Measurements from ENCODE around the gene CSF2.
"Not testable (repeated sequence)": the region's sequence is repeated elsewhere in the genome, so short reads cannot be mapped to it uniquely, and the experiment has no call there.

Gene CSF2

DNA sequence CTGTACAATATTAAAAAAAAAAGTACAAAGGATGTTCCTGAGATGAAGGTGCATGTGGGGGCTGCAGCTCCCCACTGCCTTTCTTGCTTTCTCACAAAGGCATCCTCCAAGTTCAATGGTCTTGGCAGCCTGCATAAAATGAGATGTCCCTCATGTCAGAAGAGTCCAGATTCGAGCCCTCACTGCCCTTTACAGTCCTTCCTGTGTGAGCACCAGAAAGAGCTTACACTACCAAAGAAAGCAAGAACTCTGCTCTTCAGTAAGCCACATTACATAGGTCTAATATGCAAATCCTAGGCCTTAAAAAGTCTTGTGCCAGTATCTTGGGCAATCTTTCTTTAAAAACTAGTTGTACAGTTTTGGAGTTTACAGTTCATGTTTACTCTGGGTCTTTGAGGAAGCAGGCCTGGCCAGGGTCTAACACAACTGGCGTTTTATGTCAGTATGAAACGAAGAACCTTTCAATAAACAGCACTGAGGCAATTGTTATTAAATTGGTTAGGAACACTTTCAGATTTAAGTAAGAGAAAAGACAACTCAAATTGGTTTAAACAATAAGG is 36.0 kb downstream of the CSF2 start:
- Mint-ChIP-seq H3K27ac (no peak overlapping the region), H3K27me3 (no peaks in the 10 kb centered on the region), H3K36me3 (peaks cover 5 to 7% of the 10 kb centered on the region in 2 donors), H3K4me1 (peaks cover 31 to 60% of the 10 kb centered on the region in 2 donors), H3K4me3 (no peak overlapping the region), H3K9me3 (no peaks in the 10 kb centered on the region)
- peak in 1 of 2 donors; percentile 41 for ATAC-seq (replicated peaks)
- DNase-seq = no peak

DNA sequence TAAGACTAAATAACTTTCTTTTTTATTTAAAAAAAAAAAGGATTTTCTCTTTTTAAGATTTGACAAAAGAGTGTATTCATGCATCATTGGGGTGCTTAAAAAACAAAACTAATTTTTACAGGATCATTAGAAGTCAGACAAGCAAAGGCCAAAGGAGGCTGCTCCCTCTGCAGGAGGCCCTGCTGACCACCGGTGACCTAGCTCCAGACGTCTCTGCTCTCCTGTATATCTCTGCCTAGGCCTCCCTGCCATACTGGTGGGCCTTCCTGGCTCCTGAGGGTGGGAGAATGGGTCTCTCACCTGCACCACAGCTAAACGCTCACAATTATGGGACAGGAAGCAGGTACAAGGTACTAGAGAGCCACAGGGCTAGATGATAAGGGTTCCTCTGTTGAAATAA is 36.6 kb downstream of the CSF2 start:
- H3K27me3 Mint-ChIP-seq = no peaks in the 10 kb centered on the region
- no peak for DNase-seq
- ATAC-seq (replicated peaks) = no peak
- no peak overlapping the region for H3K27ac Mint-ChIP-seq
- peaks cover 31 to 58% of the 10 kb centered on the region in 2 donors for H3K4me1 Mint-ChIP-seq
- H3K4me3 Mint-ChIP-seq = no peak overlapping the region
- no peaks in the 10 kb centered on the region for H3K9me3 Mint-ChIP-seq
- peaks cover 5 to 7% of the 10 kb centered on the region in 2 donors for H3K36me3 Mint-ChIP-seq

DNA sequence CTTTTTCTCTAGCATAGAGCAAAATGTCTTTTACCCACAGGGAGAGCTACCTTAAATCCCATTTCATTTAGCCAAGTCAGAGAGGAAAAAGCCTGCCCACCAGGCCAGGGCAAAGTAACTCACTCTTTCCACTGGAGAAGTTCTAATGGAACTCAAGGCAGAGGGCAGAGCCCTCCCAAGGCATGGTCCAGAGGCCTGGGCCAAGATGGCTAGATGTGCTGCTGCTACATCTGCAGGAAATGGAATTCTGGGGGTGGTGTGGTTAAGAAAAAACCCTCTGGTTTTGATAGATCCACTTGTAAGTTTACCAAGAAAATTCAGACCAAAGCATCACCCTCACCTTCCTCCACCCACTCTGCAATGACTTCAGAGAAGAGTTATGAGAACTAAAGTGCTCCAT is 37.3 kb downstream of the CSF2 start:
- DNase-seq (no peak), ATAC-seq (replicated peaks) (no peak)
- H3K27me3 Mint-ChIP-seq = no peaks in the 10 kb centered on the region
- H3K4me1 Mint-ChIP-seq = peaks cover 31 to 58% of the 10 kb centered on the region in 2 donors
- H3K36me3 Mint-ChIP-seq = peaks cover 5 to 7% of the 10 kb centered on the region in 2 donors
- H3K9me3 Mint-ChIP-seq = no peaks in the 10 kb centered on the region
- no peak overlapping the region for H3K4me3 Mint-ChIP-seq
- peak overlapping the region; percentile 52 for H3K27ac Mint-ChIP-seq

DNA sequence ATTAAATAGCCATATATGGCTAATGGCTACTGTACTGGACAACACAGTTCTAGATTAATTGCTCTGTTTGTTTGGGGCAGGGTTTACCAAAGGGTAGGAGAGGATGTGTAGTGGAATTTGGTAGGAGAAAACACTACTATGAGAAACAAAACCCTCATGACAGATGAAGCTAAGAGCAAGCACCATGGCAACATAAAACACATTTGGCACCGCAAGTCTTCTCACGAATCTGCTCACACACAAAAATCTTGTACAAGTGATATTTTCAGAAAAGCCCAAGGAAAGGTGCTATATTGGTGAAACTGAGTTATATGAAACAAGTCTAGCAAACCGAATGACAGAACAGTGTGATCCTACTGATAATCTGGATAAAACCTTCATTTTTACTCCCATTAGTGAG is 38.5 kb downstream of the CSF2 start:
- Mint-ChIP-seq H3K27ac (no peak overlapping the region), H3K27me3 (no peaks in the 10 kb centered on the region), H3K9me3 (no peaks in the 10 kb centered on the region), H3K4me1 (peaks cover 32 to 52% of the 10 kb centered on the region in 2 donors), H3K36me3 (peaks cover 5 to 7% of the 10 kb centered on the region in 2 donors), H3K4me3 (no peak overlapping the region)
- DNase-seq (no peak), ATAC-seq (replicated peaks) (no peak)

DNA sequence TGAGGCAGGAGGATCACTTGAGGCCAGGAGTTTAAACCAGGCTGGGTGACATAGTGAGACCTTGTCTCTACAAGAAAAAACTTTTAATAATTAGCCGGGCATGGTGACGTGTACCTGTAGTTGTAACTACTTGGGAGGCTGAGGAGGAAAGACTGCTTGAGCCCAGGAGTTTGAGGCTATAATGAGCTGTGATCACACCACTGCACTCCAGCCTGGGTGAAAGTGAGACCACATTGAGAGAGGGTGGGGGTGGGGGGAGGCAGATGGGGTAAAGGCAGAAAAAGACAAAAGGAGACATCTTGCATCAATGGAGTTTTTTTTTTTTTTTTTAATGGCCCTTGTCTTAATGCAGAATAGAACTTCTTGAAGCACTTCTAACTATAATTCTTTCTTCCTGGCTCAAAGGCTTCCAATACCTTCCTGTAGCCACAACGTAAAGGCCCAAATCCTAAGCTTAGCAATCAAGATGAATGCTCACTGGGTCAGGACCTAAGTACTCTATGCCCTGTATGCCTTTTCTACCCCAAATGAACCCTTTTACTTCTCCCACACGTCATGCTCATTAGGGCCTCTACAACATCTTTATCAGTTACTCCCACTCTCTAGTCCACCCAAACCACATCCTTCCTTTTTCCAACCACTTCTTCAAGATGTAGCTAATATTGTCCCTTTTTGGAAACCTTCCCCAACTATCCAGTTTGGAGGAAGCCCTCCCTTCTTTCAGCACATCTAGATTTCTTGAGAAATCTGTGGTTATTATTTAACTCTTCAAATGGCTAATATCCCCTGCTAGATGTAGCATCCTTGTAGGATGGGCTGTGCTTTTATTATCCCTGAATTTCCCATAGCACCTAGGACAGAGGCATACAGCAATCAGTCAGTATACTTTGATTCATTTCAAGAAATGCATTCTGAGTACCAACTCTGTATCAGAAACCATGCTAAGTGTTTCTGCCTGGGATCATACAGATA is 40.8 kb downstream of the CSF2 start:
- no peaks in the 10 kb centered on the region for H3K27me3 Mint-ChIP-seq
- H3K9me3 Mint-ChIP-seq = no peaks in the 10 kb centered on the region
- DNase-seq = peak; percentile 7
- H3K27ac Mint-ChIP-seq = peak overlapping the region; percentile 11
- ATAC-seq (replicated peaks) = peak; percentile 76 to 86
- peaks cover 5 to 7% of the 10 kb centered on the region in 2 donors for H3K36me3 Mint-ChIP-seq
- no peak overlapping the region for H3K4me3 Mint-ChIP-seq
- peaks cover 31 to 43% of the 10 kb centered on the region in 2 donors for H3K4me1 Mint-ChIP-seq

DNA sequence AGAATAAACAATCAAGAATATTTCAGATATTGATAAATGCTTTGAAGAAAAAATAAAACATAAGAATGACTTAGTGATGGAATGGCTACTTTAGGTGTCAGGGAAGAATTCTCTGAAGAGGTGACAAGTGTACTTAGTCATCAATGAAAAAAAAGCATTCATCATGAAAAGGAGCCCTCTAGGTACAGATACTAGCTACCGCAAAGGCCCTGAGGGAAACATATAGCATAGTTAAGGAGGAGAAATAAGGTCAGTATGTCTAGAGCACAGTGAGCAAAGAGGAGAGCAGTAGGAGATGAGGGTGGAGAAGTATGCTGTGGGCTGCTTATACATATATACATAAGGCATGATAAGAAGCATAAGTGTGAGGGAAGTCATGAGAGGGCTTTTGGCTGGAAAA is 41.8 kb downstream of the CSF2 start:
- ATAC-seq (replicated peaks) = no peak
- peaks cover 27 to 35% of the 10 kb centered on the region in 2 donors for H3K4me1 Mint-ChIP-seq
- H3K4me3 Mint-ChIP-seq = no peak overlapping the region

DNA sequence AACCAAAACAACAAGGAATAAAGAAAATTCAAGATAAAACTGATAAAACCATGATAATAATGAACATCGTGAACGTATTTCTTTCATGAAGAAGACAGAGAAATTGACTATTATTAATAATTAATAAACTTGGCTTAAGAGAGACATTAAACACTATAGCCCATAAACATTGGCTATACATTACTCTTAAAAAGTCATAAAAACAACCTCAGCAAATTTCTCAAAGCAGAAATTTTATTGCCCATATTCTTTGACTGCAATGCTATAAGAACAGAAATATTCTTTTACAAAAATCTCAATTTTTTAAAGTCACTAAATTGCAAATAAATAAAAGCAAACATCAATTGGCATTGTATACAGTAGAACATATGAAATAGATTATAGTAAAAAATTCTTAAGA is 42.5 kb downstream of the CSF2 start:
- H3K27me3 Mint-ChIP-seq = no peaks in the 10 kb centered on the region
- no peak overlapping the region for H3K4me3 Mint-ChIP-seq
- peaks cover 5 to 7% of the 10 kb centered on the region in 2 donors for H3K36me3 Mint-ChIP-seq
- no peak for ATAC-seq (replicated peaks)
- no peak overlapping the region for H3K27ac Mint-ChIP-seq
- H3K9me3 Mint-ChIP-seq = no peaks in the 10 kb centered on the region
- no peak for DNase-seq
- H3K4me1 Mint-ChIP-seq = peaks cover 28% of the 10 kb centered on the region in 2 donors

More for the DNA sequence above, 41.8 kb downstream of the CSF2 start:
- Mint-ChIP-seq H3K27ac (no peak overlapping the region), H3K36me3 (peaks cover 5 to 7% of the 10 kb centered on the region in 2 donors), H3K9me3 (no peaks in the 10 kb centered on the region), H3K27me3 (no peaks in the 10 kb centered on the region)
- no peak for DNase-seq

DNA sequence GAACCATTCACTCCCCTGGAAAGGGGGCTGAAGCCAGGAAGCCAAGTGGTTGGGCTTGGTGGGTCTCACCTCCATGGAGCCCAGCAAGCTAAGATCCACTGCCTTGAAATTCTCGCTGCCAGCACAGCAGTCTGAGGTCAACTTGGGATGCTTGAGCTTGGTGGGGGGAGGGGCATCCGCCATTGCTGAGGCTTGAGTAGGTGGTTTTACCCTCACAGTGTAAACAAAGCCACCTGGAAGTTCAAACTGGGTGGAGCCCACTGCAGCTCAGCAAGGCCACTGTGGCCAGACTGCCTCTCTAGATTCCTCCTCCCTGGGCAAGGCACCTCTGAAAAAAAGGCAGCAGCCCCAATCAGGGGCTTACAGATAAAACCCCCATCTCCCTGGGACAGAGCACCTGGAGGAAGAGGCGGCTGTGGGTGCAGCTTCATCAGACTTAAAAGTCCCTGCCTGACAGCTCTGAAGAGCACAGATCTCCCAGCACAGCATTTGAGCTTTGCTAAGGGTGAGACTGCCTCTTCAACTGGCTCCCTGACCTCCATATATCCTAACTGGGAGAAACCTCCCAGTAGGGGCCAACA is 43.4 kb downstream of the CSF2 start:
- H3K36me3 Mint-ChIP-seq; DNase-seq; H3K4me3 Mint-ChIP-seq; ATAC-seq (replicated peaks); H3K9me3 Mint-ChIP-seq; H3K27ac Mint-ChIP-seq; H3K27me3 Mint-ChIP-seq: not testable (repeated sequence)
- peaks cover 21 to 23% of the 10 kb centered on the region in 2 donors for H3K4me1 Mint-ChIP-seq

DNA sequence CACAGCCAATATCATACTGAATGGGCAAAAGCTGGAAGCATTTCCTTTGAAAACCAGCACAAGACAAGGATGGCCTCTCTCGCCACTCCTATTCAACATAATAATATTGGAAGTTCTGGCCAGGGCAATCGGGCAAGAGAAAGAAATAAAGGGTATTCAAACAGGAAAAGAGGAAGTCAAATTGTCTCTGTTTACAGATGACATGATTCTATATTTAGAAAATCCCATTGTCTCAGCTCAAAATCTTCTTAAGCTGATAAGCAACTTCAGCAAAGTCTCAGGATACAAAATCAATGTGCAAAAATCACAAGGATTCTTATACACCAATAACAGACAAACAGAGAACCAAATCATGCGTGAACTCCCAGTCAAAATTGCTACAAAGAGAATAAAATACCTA is 47.1 kb downstream of the CSF2 start:
- Mint-ChIP-seq H3K27ac (peak overlapping the region; percentile 2), H3K4me1 (peaks cover 7 to 12% of the 10 kb centered on the region in 2 donors)
- DNase-seq; H3K4me3 Mint-ChIP-seq; H3K9me3 Mint-ChIP-seq; H3K27me3 Mint-ChIP-seq; ATAC-seq (replicated peaks); H3K36me3 Mint-ChIP-seq: not testable (repeated sequence)

DNA sequence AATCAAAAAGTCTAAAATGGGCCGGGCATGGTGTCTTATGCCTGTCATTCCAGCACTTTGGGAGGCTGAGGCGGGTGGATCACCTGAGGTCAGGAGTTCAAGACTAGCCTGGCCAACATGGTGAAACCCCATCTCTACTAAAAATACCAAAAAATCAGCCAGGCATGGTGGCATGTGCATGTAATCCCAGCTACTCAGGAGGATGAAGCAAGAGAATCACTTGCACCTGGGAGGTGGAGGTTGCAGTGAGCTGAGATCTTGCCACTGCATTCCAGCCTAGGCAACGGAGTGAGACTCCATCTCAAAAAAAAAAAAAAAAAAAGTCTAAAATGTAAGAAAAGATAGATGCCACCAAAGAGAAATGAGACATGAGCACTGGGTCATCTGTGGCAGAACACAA is 49.4 kb downstream of the CSF2 start:
- peaks cover 10 to 11% of the 10 kb centered on the region in 2 donors for H3K4me1 Mint-ChIP-seq
- H3K4me3 Mint-ChIP-seq; H3K27ac Mint-ChIP-seq; ATAC-seq (replicated peaks); H3K36me3 Mint-ChIP-seq; H3K27me3 Mint-ChIP-seq; DNase-seq: not testable (repeated sequence)
- H3K9me3 Mint-ChIP-seq = peaks cover 8 to 15% of the 10 kb centered on the region in 2 donors

DNA sequence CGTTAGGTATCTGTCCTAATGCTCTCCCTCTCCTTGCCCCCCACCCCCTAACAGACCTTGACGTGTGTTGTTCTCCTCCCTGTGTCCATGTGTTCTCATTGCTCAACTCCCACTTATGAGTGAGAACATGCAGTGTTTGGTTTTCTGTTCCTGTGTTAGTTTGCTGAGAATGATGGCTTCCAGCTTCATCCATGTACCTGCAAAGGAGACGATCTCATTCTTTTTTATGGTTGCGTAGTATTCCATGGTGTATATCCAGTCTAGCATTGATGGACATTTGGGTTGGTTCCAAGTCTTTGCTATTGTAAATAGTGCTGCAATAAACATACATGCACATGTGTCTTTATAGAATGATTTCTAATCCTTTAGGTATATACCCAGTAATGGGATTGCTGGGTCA is 50.0 kb downstream of the CSF2 start:
- not testable (repeated sequence) for DNase-seq; ATAC-seq (replicated peaks); H3K4me3 Mint-ChIP-seq; H3K27ac Mint-ChIP-seq; H3K27me3 Mint-ChIP-seq
- Mint-ChIP-seq H3K4me1 (peaks cover 10 to 11% of the 10 kb centered on the region in 2 donors), H3K9me3 (peaks cover 11 to 19% of the 10 kb centered on the region in 2 donors), H3K36me3 (peaks cover 7 to 11% of the 10 kb centered on the region in 2 donors)
